Kasumi-1 (cell line): ENCODE measurements around the gene CDON.

ENCODE experiments used
- DNase-seq, 2 experiments: peaks; one replicate each; lab custom pipeline; 2025; lab: John Stamatoyannopoulos, UW

CDON gene

GRCh38 chr11:125943661-125944349, 118.9 kb downstream of the CDON start:
- DNase-seq, result no peak

GRCh38 chr11:125942771-125943428, 119.8 kb downstream of the CDON start:
- no peak for DNase-seq

GRCh38 chr11:125941619-125942611, 120.8 kb downstream of the CDON start:
- DNase-seq, result peak in 1 of 2 experiments; percentile 10

DNA sequence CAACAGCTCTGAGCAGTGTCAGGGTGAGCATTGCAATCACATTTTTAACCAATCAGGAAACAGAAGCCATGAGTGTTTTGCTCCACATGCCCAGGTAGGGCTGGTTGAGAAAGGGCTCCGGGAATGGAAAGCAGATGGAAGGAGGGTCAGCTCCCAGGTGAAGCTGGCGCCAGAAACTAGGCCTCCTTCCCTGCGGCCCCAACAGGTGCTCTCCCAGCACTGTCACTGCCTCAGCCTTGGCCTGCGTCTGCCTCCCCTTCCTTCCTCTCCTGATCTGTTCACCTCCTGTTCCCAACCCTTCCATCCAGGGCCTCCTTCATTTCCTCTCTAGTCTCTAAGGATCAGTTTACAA, 121.4 kb downstream of the CDON start:
- DNase-seq, result no peak

DNA sequence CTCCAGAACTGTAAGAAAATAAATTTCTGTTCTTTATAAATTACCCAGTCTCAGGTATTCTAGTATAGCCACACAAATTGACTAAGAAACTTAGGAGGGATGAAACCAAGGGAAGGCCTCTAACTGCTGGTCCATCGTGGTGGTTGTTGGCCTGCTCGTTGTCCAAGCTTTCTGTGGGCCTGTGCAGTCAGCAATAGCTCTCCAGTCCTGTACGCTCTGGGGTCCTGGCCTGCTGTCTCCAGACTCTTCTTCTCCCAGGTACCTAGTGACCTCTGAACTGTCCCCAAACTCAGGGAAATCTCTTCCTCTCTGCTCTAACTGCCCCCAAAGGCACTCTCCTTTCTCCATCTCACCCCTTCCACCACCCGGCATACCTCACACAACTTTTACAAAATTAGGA, 122.5 kb downstream of the CDON start:
- no peak for DNase-seq

GRCh38 chr11:125939081-125939521, 123.6 kb downstream of the CDON start:
- DNase-seq, result no peak

DNA sequence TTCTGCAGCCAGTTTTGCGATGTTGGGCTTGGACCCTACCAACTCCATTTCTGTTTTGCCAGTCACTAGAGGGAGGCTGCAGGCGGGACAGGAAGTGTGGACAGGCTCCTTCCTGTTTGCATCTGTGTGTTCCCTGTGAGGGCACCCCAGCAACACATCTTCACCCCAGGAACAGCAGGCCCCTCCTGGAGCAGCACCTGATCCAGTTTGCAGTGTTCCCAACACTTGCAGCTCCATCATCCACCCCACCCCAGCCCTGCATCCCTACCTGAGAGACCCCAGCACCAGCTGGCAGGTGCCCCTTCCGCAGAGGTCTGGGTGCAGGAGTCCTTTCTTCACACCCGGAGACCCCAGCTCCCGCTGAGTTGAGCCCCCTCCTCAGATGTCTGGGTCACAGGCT, 124.2 kb downstream of the CDON start:
- no peak for DNase-seq

DNA sequence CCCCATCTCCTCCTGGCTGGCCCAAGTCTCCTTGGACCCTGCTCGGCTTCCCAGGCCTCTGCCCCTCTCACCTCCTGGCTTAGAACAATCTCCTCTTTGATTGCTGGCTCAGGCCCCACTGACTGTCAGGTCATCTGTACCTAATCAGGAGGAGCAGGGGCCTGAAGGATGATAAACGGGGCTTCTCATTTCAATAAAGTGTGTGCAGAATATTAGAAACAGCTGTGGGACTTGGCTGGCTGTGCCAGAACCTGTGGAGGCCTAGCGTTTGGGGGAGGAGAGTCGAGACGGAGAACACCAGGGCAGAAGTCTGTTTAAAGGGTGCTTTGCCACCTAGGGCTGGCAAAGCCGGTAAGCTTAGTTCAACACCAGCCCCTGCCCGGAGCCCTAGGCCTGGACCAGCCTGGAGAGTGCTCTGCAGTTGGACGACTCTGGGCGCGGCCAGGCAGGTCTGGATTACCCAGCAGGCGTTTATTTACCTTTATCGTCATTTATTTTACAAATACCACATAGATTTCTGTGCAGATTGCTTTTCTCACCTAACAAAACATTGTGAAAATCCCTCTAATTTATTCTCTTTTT, 127.0 kb downstream of the CDON start:
- no peak for DNase-seq

- DNase-seq, result no peak
Observed at GRCh38 chr11:125935056-125935455, 127.6 kb downstream of the CDON start.

GRCh38 chr11:125934473-125934872, 128.2 kb downstream of the CDON start:
- DNase-seq, result no peak

GRCh38 chr11:125933030-125933813, 129.4 kb downstream of the CDON start:
- DNase-seq, result no peak

- no peak for DNase-seq
Observed at GRCh38 chr11:125932301-125932700, 130.4 kb downstream of the CDON start.

DNA sequence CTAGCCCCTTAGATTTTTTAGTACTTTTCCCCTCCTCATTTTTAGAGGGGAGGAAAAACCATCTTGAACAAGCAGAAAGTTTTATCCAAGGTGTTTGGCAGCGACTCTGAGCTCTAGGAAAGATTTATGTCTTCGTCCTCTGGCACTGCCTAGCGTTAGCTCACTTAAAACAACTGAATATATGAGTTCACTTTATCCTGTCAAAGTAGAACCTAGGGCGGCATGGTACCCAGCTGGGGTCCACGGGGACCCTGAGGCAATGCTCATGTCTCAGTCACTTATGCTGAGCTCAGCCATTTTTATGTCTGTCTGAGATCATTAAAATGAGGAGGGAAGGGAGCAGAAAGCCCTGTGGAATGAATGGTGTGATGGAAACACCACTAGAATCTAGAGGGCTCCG, 131.0 kb downstream of the CDON start:
- no peak for DNase-seq

GRCh38 chr11:125931116-125931515, 131.6 kb downstream of the CDON start:
- DNase-seq, result no peak

GRCh38 chr11:125930076-125930450, 132.6 kb downstream of the CDON start:
- no peak for DNase-seq

DNA sequence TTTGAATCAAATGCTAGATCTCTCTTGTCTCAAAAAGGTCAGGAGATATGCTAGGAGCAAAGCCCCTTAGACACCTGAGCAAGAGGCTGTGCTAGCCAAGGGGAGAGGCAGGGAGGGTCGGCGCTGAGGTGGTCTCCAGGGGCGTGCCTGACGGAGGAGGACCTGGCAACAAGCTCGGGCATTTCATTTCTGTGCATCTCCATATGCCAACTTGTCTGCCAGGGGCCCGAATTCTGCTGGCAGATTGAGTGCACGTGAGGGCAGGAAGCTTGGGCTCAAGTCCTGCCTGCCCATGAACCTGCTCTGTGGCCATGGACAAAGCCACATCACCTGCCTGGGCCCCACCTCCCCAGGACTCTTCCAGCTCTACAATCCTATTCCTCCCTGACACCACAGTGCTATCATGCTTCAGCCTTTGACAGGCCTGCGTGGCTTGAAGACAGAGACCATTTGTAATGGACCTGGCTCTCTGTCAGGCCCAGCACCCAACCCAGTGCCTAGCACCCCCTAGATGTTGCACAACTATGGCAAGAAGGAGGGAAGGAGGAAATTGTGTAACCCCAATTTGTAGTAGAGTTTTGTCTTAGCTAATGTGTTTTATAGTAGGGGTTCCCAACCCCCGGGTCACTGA, 133.1 kb downstream of the CDON start:
- no peak for DNase-seq

DNA sequence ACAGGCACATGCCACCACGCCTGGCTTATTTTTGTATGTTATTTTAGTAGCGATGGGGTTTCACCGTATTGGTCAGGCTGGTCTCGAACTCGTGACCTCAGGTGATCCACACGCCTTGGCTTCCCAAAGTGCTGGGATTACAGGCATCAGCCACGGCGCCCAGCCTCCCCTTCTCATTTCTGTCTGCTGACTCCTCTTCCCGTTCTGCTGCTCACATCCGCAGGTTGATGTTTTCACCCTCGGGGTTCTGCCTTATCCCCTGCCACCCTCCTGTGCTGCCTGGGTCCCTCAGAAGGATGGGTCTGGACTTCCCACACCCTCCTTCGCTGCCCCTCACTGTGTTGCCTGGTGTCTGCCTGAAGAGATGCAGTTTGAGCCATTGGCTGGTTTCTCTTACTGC, 136.0 kb downstream of the CDON start:
- DNase-seq, result no peak

DNA sequence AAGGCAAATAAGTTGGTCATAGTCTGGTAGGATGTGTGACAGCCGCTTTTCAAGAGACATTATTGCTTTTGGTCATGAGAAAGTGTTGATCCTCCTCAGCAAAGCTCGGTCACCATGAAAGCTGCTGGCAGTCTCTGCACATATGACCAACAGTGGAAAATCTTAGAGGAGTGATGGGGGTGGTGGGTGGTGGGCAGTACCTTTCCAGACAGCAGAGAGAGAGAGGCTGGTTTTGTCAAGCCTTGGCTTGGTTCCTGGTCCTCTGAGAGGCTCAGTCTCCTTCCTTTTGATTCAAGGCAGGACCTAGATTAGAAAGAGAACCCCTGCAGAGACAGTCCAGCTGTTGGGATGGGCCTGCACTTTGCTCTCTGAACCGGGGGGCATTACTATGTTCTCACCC, 136.9 kb downstream of the CDON start:
- no peak for DNase-seq

- no peak for DNase-seq
Observed at GRCh38 chr11:125925247-125925740, 137.4 kb downstream of the CDON start.

DNA sequence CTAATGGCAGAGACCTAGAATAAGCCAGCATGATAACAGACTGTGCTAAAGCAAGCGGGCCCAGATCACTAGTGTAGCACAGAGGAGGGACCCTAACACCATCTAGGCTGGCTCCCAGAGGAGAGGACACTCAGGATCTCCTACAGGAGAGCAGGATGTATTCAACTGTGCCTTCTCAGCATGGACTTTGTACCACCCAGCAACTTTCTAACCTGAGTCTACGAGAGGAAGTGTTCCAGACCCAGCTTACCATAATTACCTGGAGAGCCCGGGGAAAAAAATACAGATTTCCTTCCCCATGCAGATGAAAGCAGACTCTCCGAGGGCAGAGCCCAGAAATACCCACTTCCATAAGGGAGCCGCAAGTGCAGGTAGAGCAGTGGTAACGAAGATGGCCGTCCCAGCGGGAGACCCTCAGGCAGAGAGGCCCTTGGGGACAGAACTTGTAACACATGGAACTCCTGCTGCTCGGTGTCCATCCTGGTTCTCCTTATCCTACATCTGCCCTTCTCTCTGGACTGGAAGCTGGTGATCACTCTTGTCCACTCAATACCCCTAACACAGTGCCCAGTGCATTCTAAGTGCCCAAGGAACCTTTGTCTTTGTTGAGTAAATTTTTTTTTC, 138.2 kb downstream of the CDON start:
- DNase-seq, result no peak
